HG02798 (cell line): ENCODE data around the gene PI3.
"Not testable (repeated sequence)": the region's sequence is repeated elsewhere in the genome, so short reads cannot be mapped to it uniquely, and the experiment has no call there.

ENCODE experiments used
- ATAC-seq: cut with Tn5 transposase; IDR thresholded peaks from one replicate; pipeline ENCODE4 v1.9.1; 2021; ENCODE audit warnings: mild to moderate bottlenecking; ENCODE audit not compliant: unreplicated experiment, poor library complexity

PI3 gene, protein sequence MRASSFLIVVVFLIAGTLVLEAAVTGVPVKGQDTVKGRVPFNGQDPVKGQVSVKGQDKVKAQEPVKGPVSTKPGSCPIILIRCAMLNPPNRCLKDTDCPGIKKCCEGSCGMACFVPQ

DNA sequence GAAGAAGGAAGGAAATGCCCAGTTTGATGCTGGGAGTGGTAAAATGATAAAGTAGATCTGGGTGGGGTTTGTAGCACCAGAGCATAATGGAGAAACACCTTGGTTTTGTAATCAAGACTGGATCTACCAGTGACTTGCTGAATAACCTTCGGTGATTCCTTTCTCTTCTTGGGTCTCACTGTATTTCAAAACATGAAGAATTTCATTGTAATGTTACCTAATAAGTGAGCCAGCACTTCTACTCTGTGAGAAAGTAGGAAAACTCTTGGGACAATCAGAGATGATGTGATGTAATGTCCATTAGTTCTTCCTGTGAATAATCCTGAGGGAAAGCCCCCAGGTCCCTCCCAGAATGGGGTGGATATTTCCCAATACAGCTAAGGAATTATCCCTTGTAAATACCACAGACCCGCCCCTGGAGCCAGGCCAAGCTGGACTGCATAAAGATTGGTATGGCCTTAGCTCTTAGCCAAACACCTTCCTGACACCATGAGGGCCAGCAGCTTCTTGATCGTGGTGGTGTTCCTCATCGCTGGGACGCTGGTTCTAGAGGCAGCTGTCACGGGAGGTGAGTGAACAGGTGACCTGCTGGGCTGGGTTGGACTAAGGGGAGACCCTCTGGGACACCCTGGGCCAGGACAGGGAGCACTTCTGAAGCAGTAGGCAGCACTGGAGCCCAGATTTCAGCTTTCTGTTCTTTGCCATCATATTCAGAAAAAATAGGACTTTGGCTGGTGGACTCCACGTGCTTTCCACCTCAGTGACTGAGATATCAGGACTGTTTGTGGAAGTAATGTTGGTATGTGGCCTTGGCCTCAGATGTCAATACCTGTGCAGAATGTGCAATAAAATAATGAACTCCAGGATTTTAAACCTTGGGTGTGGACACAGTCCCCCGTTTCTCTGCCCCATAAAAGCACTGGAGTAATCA is at the start of gene PI3:
TSS of gene PI3 (plus strand) at position 469 of the 931 bp plus-strand sequence. CDS start at position 490, 21 bp downstream.
- ATAC-seq = no peak

DNA sequence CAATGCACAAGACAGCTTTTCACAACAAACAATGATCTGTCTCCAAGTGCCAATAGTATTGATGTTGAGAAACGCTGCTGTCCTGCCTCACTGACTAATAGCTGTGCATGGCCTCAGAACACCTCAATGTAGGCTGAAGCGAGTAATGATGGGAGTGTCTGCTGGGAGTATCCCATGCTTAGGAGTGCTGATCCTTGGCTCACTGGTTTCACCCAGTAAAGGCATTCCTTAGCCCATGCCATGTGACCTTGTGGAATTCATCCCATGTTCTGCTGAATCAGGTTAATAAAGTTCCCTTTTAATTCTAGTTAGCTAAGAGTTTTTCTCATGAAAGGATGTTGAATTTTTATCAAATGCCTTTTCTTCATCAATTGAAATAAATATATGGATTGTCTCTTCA is 46.6 kb upstream of the PI3 start:
- ATAC-seq = no peak

DNA sequence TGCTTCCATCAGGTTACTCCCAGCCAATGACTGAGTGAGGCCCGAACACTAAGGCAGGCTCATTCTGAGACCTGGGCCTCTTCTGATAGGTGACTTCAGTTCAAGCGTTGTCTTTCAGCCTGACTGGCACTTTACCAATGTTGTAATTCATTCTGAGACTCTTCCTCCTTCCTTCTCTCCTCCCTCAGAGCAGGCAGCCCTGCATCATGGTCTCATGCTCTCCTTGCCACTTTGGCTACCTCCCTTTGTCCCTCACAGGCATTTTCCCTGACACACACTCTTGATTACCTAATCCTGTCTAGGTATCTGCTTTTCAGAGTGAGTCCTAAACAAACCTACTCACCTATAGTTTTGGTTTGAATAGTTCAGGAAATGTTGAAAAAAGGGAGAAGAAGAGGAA is 37.8 kb upstream of the PI3 start:
- ATAC-seq = no peak

DNA sequence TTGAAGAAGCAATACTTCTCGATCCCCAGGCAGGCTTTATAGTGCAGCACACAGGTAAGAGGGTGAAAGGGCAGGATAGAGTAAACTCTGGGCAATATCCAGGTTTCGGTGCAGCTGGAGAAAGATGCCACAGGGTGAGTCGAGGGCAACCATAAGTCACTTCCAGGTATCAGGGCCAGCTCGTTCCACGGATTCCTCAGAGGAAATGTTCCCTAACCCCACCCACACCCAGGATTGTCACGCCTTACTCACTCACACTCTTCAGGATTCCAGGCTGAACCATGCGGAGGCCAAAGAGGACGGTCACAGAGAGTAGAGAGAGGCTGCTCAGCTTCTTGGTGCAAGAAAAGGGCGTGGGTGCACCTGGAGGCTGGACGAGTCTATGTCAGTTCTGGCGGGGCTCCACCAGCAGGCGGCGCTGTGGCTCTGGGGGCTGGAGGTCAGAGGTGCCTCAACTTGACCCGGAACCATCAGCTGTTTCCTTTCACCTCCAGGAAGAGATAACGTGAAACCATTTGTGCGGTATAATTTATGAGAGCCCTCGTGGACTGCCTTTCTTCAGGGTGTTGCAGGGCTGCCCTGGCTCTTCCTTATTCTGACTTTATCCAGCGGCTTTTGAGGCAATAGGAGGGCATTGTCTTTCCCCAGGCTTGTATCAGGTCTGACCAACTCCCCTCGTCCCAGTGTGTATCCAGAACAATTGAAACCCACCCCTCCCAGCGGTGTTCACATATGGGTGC is 36.0 kb upstream of the PI3 start:
- ATAC-seq = no peak

DNA sequence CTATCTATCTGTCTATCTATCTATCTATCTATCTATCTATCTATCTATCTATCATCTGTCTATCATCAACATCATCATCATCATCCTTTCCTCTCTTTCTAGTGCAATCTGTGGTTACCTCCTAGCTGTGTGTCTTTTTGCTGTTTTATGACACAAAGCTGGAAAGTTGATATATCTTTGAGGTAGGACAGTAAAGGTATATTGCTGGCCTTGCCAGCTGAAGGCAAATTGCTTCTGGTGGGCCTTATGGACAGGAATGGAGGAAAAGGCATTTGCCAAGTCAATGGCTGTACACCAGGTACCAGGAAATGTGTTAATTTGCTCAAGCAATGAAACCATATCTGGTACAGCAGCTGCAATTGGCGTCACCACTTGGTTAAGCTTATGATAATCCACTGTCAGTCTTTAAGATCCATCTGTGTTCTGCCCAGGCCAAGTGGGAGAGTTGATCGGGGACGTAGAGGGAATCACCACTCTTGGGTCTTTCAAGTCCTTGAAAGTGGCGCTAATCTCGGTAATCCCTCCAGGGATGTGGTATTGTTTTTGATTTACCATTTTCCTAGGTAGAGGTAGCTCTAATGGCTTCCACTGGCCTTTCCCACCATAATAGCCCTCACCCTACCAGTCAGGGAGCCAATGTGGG is 34.8 kb upstream of the PI3 start:
- not testable (repeated sequence) for ATAC-seq

DNA sequence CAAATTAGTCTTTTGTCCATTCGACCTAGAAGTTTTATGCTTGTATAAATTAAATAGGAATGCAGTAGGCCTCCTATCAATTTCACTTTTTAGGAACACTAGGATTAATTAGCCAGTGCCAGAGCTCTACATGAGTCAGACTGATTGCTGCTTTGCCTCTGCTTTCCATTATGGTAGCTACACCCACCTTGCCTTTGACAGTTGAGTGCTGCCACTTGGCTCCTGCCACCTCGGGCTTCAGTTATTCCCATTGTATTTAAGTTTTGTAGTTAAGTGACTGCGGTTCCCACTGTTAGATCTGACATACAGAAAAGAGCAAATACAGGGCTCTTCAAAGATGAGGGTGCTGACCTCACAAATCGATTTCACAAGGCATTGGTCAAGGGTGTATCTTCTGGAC is 33.9 kb upstream of the PI3 start:
- no peak for ATAC-seq

DNA sequence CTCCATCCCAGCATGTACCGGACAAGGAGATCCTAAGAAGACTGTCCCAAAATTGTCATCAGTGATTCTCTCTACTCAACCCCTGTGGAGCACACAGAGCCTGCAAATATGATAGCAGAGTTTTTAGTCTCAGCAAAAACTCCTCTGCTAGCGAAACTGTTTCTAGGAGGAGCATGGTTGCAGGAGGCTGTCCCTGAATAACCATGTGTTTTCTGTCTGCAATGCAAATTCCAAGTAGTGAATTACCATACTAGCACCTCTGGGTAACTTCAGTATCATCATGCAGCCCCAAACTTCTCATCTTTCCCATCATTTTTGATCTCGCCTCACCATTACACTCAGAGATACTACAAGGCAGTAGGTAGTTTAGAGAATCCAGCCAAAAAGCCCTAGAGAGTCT is 25.6 kb upstream of the PI3 start:
- ATAC-seq = no peak

DNA sequence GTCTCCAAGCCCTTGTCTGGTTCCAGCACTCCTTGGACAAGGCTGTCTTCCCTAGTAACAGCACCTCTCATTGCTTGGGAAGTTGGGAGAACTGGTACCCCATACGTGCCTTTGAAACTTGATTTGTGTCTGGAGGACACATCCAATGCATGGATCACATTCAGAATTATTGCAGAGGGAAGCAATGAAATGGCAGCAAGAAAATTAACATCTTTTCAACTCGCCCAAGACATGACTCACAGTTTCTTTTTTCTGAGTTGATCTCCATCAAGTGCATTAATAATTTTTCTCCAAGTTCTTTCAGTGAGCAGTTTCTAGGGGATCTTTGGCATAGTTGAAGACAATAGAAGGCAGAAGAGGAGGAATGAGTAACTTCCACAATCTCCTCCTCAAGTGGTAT is 22.3 kb upstream of the PI3 start:
- no peak for ATAC-seq

DNA sequence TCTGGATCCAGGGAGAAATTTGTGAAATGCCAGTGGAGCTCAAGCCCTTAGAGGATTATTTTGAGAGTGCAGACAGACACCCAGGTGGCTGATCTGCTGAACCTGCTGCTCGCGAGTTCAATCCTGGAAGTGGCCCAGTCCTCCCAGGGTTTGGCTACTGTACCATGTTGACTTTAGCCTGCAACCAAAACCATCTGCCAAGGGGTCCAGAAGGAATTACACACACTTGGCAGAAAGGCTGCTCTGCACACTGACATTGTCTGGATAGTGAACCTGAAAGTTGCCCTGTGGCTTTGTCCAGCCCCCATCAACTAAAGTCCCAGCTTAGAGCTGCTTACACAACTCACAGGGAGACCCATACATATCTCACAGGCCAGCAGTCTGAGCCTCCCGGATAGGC is 21.6 kb upstream of the PI3 start:
- no peak for ATAC-seq

DNA sequence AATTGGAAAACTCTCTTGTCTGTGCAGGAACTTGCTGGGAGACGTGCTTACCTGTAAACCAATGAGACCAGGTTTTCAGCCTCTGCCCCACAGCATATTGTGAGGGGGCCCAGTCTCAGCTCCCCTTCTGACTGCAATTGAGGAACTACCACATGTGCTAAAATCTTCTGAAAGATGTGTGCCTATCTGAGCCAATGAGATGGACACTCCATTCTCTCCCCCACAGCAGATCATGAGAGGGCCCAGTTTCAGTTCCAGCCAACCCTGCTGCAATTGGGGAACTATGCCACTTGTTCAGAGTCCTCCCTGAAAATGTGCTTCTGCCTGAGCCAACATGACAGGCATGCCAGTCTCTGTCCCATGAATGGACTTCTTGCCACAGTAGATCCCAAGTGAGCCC is 20.9 kb upstream of the PI3 start:
- no peak for ATAC-seq

DNA sequence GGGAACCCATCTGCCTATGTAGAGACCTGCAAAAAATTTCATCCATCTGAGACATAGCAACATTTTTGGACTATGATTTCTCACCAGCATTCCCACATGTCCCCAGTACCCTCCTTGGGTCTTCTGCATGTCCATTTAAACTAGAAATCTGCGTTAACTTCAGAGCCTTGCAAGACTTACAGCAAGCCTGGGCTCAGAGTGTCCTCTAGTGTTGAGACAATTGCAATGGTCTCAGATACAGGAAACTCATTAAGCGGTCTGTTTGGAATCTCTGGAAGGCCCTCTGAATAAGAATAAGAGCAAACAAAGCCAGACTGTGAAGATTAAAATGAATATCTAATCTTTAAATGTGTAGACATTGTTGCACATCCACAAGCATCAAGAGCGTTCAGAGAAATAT is 20.5 kb upstream of the PI3 start:
- no peak for ATAC-seq

DNA sequence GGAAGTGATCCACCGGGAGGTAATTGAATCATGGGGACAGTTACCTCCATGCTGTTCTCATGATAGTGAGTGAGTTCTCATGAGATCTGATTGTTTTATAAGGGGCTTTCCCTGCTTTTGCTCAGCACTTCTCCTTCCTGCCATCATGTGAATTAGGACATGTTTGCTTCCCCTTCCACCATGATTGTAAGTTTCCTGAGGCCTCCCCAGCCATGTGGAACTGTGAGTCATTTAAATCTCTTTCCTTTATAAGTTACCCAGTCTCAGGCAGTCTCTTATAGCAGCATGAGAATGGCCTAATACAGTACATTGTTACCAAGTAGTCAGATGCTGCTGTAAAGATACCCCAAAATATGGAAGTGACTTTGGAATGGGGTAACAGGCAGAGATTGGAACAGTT is 19.9 kb upstream of the PI3 start:
- not testable (repeated sequence) for ATAC-seq

DNA sequence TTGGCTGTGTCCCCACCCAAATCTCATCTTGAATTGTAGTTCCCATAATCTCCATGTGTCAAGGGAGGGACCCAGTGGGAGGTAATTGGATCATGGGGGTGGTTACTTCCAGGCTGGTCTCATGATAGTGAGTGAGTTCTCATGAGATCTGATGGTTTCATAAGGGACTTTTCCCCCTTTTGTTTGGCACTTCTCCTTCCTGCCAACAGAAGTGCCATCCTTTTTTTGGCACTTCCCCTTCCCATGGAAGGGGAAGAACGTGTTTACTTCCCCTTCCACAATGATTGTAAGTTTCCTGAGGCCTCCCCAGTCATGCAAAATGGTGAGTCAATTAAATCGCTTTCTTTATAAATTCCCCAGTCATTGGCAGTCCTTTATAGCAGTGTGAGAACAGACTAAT is 18.0 kb upstream of the PI3 start:
- no peak for ATAC-seq

DNA sequence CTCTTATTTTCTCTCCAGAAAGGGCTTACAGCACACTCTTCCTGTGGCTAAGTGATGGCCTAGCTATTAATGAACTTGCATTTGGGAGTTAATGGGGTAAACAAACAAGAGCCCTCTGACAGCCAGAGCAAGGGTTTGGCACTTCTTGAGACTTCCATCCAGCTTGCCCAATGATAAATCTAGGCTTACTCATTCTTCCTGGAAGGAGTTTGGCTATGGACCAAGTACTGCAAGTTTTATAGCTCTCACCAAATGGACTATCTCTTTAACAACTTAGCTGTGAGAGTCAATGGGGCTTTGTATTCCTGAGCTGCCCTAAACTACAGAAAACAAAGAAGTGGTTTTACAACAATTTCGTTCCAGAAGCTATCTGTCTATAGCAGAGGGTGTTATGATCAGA is 16.7 kb upstream of the PI3 start:
- no peak for ATAC-seq

DNA sequence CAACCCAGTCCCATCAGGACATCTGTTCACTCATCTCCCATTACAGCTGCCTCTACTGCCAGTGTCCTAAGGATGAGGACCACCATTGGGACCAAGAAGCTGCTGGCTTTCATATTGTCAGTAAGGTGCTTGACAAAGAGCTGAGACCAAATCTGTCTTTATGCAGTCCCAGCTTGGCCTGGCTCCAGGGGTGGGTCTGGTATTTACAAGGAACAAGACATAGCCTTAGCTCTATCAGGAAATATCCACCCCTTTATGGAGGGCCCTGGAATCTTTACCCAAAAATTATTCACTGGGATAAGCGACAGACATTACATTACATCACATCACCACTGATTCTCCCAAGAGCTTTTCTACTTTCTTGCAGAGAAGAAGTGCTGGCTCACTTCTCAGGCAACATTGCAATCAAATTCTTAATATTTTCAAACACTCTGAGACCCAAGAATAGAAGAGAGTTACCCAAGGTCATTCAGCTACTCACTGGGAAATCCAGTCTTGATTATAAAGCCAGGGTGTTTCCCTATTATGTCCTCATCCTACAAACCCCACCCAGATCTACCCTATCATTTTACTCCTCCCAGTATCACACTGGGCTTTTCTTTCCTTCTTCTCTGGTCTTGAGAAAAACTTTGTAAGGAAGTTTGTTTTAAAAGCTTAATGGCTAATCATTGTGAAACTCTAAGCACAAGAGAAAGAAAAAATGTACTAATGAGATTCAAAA is 11.5 kb upstream of the PI3 start:
- no peak for ATAC-seq

DNA sequence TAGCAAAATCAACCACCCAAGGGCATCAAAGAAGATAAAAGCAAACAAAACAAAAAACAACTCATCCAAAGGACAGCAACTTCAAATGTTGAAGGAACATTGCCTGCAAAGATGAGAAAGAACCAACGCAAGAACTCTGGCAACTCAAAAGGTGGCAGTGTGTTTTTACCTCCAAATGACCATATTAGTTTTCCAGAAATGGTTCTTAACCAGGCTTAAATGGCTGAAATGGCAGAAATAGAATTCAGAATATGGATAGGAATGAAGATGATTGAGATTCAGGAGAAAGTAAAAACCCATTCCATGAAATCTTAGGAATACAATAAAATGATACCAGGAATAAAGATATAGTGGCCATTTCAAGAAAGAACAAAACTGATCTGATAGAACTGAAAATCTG is 9.8 kb upstream of the PI3 start:
- ATAC-seq = no peak

DNA sequence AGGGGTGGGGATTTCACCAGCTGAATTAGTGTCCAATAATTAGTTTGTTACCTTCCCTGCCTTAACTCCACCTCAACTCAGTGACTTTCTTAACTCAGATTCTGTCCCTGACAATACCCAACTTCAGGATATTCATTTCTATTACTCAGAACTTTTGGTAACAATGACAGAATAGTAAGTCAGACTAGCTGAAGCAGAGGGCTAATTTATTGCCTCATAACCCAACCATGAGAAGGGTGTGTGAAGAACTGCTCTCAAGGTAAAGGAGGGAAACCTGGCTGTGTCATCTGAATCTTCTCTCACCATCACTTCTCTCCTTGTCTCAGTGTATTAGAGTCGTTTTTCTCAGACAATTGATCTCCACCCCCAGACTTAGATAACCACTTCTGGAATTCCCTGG is 1.2 kb upstream of the PI3 start:
- ATAC-seq = no peak

DNA sequence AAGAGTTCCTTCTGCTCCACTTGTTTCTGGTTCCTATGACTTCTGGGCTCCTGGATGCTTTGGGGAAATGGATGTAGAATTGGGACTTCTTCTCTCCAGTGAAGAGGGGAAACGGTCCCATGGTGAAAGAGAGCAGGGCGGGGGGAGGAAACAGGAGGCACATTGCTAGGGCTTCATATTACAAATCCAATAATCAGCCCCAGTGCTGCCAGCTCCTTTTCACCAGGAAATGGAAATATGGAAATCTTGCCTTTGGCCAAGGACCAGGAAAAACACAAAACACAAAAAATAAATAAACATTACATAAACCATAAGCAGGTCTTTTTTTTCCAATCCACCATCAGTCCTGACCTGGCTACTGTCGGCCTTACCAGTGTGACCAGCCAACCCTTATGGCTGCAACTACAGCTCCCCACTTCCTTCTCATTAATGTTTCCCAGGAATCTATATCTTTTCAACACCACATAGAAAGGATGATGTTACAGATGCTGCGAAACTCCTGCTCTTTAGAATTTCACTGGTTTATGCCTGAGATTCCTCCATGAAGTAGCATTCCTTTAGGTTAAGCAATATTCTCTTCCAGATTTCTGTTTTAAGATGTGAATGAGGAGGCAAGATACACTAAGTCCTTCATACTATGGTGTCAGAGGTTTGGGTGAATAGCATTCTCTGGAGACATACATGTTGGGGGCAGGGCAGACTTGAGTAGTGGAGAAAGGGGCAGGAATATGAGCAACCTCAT is 2.0 kb downstream of the PI3 start:
- ATAC-seq = no peak

DNA sequence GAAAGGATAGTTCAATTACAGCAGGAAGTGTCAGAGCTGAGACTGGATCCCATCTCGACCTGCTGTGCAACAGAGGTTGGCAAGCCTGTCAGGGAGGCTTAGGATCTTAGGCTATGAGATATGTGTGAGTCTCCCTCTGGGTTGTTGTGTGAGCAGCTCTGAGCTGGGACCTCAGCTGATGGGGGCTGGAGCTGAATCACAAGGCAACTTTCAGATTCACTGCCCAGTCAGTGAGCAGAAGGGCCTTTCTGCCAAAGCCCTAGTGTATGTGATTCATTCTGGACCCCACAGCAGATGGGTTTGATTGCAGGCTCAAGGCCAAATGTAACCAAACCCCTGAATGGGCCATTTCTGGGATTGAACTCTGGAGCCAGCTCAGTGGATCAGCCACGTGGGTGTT is 4.5 kb downstream of the PI3 start:
- ATAC-seq = no peak

DNA sequence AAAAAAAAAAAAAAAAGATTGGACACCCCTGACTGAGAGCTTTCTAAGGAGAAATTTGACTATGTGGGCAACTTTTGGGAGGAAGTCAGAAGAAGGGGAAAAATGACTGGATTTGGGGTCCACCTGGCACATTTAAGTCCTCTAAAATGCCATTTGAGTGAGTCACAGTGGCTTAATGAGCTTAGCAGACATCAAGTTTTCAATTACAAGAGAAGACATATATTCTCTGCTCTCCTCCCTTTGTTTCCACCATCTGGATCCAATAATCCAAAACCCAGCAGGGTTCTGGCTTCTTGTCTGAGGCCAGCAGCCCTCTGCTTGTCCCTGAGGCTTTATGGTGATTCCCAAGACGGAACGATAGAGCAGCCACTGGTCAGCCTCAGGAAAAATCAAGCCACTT is 6.9 kb downstream of the PI3 start:
- no peak for ATAC-seq
